Hindlimb muscle (tissue), 1 donor: ENCODE results near the gene RNPC3. TPM values are rescaled to one million over a fixed set of nuclear protein-coding genes. Genes with fewer than 3 reads are reported as not detected.
"Not testable (repeated sequence)": the region's sequence is repeated elsewhere in the genome, so short reads cannot be mapped to it uniquely, and the experiment has no call there.

Source experiments
- DNase-seq: peaks from one replicate; pipeline ENCODE4 v3.0.0-alpha.2; 2013
- polyA plus RNA-seq: library from polyadenylated mRNA; unstranded; fragments of 120-200 nt; gene quantifications from one replicate; pipeline ENCODE4 v1.2.1, GENCODE V29; 2013; ENCODE audit not compliant: insufficient read length

Gene RNPC3
- polyA plus RNA-seq, 1 donor, result 24.6 TPM

- not testable (repeated sequence) for DNase-seq
These were observed 35.6 kb downstream of the RNPC3 start for GRCh38 chr1:103561124-103561523.

DNA sequence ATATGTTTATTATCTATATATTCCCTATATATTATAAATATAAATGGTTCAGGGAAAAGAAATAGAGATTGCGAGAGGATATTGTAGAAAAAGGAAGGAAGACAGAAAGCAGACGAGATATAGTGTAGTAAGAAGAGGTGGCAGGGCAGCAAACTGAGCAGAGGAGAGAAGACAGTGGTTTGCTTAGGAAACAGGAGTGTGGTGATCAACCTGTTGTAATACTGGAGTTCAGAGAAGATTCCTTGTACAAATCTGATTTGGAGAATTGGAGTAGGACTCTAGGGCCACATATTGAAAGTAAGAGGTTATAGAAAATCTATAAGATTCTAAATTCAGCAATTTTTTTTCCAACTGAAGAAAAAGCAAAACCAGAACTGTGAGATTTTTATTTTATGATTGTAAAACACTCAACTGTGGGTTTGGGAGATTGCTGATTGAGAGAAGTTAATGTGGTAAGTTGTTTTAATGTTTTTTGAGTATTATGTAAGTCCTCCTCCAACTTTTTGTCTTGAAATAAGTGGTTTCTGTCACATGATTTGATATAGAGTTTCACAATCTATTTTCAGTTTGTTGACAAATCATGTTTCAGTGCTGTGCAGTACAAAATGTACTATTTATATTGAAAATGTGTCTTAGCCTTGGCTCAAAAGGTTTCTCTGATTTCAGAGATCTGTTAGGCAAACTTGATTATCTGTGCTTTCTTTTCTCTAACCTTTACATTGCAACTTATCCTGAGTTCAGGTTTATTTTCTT is 36.3 kb downstream of the RNPC3 start:
- DNase-seq, result no peak

- DNase-seq, result no peak
These were observed 37.6 kb downstream of the RNPC3 start for GRCh38 chr1:103563056-103563455.

DNA sequence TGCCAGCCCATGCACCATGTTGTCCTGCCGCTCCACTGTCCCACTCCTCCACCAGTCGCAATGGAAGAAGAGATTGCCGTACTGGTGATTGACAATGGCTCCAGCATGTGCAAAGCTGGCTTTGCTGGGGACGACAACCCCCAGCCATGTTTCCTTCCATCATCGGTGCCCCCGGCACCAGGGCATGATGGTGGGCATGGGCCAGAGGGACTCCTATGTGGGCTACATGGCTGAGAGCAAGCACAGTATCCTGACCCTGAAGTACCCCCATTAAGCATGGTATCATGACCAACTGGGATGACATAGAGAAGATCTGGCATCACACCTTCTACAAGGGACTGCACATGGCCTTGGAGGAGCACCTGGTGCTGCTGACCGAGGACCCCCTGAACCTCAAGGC is 44.0 kb downstream of the RNPC3 start:
- DNase-seq, result no peak

- DNase-seq, result not testable (repeated sequence)
These were observed 45.8 kb downstream of the RNPC3 start, which contains the start of gene AMY2B for GRCh38 chr1:103571289-103571688. TSS of gene AMY2B (plus strand) at chr1:103571589. CDS start at chr1:103571603, 14 bp downstream.

DNA sequence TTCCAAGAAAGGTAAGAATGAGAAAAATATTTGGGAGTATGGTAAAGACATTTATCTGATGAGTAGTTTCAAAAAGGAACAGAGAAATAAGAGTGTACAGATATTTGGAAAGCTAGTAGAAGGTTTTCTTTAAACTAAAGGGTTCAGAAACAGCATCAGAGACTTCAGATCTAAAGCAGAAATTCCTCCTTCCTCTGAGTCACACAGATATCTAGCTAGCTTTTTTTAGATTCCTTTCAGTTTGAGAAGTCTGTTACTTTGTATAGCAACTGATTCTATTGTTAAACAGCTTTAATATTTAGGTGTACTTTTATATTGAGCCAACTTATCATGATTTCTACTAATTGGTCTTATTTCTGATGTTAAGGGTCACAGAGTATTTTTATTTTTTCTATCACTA is 50.6 kb downstream of the RNPC3 start:
- DNase-seq, result no peak

GRCh38 chr1:103576784-103577183 is 51.3 kb downstream of the RNPC3 start:
- not testable (repeated sequence) for DNase-seq

DNA sequence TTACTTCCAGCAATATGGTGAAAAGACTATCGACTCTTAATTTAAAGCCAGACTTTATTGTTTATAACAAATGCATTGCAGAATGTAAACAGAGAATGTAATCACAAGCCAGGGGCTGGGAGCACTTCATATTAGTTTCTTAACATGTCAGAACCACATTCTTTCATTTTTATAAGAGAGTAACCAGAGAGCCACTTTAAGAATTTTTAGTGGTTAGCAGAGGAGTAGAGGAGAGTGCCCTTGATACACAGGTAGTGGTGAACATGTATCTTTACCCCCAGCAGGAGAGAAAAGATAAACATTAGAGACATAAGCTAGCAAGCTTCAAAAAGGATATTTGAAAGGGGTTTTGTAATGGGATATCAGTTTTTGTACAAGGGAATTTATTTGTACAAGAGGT is 57.0 kb downstream of the RNPC3 start:
- DNase-seq, result no peak

DNA sequence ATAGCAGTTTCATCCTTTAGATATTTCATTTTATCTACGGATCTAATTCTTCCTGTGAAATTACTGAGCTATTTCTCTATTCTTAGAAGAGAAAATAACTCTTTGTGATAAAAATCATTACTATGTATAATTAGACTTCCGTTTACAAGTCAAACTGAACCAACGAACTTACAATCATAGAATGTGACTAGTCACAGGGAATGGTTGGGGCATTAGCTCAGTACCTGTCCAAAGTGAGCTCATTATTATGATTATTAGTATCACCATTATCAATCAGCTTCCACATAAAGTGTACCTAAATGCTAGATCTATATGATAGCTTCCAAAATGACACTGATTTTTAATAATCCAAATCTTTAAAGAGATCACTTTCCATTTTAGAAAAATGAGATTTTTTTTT is 58.4 kb downstream of the RNPC3 start:
- DNase-seq, result no peak

GRCh38 chr1:103584537-103584936 is 59.0 kb downstream of the RNPC3 start:
- no peak for DNase-seq

DNA sequence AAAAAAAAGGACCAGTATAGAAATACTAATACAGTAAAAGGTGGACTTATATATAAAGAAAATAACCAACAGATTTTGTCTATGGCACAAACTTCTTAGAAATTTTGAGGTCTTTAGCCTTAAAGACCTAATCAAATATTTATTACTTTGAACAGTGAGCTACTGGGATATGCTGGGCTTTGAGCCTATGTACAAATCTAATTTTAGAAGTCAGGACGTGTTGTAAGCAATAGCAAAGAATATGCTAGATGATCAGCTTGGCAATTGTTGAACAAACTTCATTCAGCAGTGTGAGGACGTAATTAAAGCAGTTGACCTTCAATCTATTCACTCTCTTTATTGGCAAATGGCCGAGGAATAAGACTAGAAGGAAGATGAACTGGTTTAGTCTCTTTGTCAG is 77.2 kb downstream of the RNPC3 start:
- DNase-seq, result not testable (repeated sequence)

Other genes with a start within 250 kb of the RNPC3 start
- gene AMY2B, start 45.9 kb downstream of the RNPC3 start, polyA plus RNA-seq, result 16.0 TPM
- not detected for gene AMY2A, start 91.7 kb downstream of the RNPC3 start, polyA plus RNA-seq
- not detected for gene AMY1A, start 130.1 kb downstream of the RNPC3 start, polyA plus RNA-seq
- not detected for gene AMY1B, start 170.5 kb downstream of the RNPC3 start, polyA plus RNA-seq
- not detected for gene AMY1C, start 224.2 kb downstream of the RNPC3 start, polyA plus RNA-seq